Ovary (tissue), 9 donors: ENCODE data around the gene PDYN. TPM values are rescaled to one million over a fixed set of nuclear protein-coding genes. Genes with fewer than 3 reads are reported as not detected.

Experiments used
- DNase-seq, 5 donors: peaks; one replicate each; pipeline ENCODE4 v3.0.0-alpha.2; 2019 to 2020
- H3K27ac ChIP-seq, 2 donors: fragments of 200-600 bp; one replicate each; pipeline versions ENCODE4 v1.5.1 to v1.8.0; 2019 to 2022
- H3K27me3 ChIP-seq: fragments of 200-600 bp; one replicate; pipeline ENCODE4 v1.8.0; 2022
- H3K36me3 ChIP-seq: fragments of 200-600 bp; sonication (generic); one replicate; pipeline ENCODE4 v1.5.1; 2019
- H3K4me1 ChIP-seq: one replicate; pipeline ENCODE4 v1.8.1; 2013; ENCODE audit warnings: mild to moderate bottlenecking, moderate library complexity; ENCODE audit not compliant: insufficient read depth
- H3K4me3 ChIP-seq: fragments of 200-600 bp; sonication (generic); one replicate; pipeline ENCODE4 v1.5.1; 2017
- H3K9me3 ChIP-seq, 2 donors: fragments of 200-600 bp in 1 of 2; sonication (generic) in 1 of 2; one replicate each; pipeline versions ENCODE4 v1.5.1 to v1.8.1; 2013 to 2019; ENCODE audit warnings: mild to moderate bottlenecking in 1 of 2, moderate library complexity in 1 of 2
- EP300 ChIP-seq: sonication (generic); formaldehyde crosslinking; IDR thresholded peaks from one replicate; pipeline ENCODE4 v1.6.1; 2017; ENCODE audit warnings: antibody characterized with exemption
- POLR2A ChIP-seq: fragments of 450-650 bp; IDR thresholded peaks from one replicate; pipeline ENCODE4 v1.6.1; 2017; ENCODE audit warnings: antibody characterized with exemption, mild to moderate bottlenecking, moderate library complexity
- WGBS, 3 donors: extraction: QIAGEN DNeasy Blood & Tissue Kit in 1 of 3; methylation state at CpG; one replicate each; pipeline versions ENCODE4 v1.1.5 to v1.1.7; 2013 to 2017; 5-methylcytosine and 5-hydroxymethylcytosine counted together
- intact Hi-C, 4 donors: fragments of 100-400 bp; cut with DNase I; formaldehyde crosslinking; loops; one replicate each; pipeline versions ENCODE4 v1.11.0 to v1.15.1; 2022 to 2023
- polyA plus RNA-seq, 2 donors: library from polyadenylated mRNA; stranded (reverse); fragments of 200-250 nt in 1 of 2; fragments of 350-450 nt in 1 of 2; fragmentation: Illumina TruSeq in 1 of 2; extraction: RNeasy Lipid Tissue Mini Kit (QIAGEN cat#74804) in 1 of 2; gene quantifications; one replicate each; pipeline ENCODE4 v1.2.3, GENCODE V29; 2013 to 2014
- total RNA-seq, 7 donors: library from RNA; depleted of rRNA in 2 of 7; stranded (reverse); fragments of >200 nt in 2 of 7; fragmentation: NEBNext Ultra II Directional in 3 of 7; extraction: Animal tissue kit (Norgen Biotek cat#: 25700) in 3 of 7; gene quantifications; one replicate each; pipeline versions ENCODE4 v1.1.0 to v1.2.4, GENCODE V29; 2016 to 2023
- TF ChIP-seq, protein P1 (sequence below), 3 donors: fragments of 450-650 bp in 2 of 3; fragments of 200-600 bp in 1 of 3; IDR thresholded peaks; one replicate each; pipeline versions ENCODE4 v1.5.1 to v1.8.0; 2016 to 2022; ENCODE audit warnings: antibody characterized with exemption in 3 of 3, mild to moderate bottlenecking in 1 of 3
- donor health status: DM: no; HTN: no; CAD: no; lungs with moderate emphysema.
- donor health status: DM: no; HTN: no; CAD: no.
- donor health status: Bipolar disorder and iron deficiency.
- donor health status: DM: yes; HTN: yes; CAD: no.
- donor health status: DM: no; HTN: no; CAD: no.
- donor health status: DM: yes; HTN: yes; CAD: no.

Gene PDYN
- total and polyA plus RNA-seq, 9 donors = not detected

DNA sequence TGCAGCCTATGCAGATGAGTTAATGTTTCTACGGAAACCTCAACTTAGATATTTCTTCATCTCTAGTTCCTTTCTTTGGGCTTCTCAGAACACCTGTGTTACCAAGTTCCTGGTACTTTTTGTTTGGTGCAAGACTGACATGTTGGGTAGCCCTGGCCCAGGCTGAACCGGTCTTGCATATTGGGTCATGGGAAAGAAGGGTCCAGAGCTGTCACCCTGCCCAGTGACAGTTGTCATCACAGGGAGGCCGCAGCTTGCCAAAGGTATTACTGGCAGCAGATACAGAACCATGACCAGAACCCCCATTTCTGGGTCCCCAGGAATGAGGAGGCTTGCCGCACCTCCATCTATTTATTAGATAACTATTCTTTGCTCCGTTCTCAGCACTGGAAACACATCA, 40.2 kb downstream of the PDYN start:
- intact Hi-C loops = no loop called here
- H3K4me1 ChIP-seq = no peaks in the 10 kb centered on the region
- H3K4me3 ChIP-seq = no peak overlapping the region
- H3K27me3 ChIP-seq = no peaks in the 10 kb centered on the region
- DNase-seq = no peak
- TF ChIP-seq POLR2A (no peak), EP300 (no peak)
- TF ChIP-seq, protein P1, sequence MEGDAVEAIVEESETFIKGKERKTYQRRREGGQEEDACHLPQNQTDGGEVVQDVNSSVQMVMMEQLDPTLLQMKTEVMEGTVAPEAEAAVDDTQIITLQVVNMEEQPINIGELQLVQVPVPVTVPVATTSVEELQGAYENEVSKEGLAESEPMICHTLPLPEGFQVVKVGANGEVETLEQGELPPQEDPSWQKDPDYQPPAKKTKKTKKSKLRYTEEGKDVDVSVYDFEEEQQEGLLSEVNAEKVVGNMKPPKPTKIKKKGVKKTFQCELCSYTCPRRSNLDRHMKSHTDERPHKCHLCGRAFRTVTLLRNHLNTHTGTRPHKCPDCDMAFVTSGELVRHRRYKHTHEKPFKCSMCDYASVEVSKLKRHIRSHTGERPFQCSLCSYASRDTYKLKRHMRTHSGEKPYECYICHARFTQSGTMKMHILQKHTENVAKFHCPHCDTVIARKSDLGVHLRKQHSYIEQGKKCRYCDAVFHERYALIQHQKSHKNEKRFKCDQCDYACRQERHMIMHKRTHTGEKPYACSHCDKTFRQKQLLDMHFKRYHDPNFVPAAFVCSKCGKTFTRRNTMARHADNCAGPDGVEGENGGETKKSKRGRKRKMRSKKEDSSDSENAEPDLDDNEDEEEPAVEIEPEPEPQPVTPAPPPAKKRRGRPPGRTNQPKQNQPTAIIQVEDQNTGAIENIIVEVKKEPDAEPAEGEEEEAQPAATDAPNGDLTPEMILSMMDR (IDR thresholded peaks at IDR 0.05) = no peak
- H3K9me3 ChIP-seq = no peaks in the 10 kb centered on the region
- H3K36me3 ChIP-seq = no peaks in the 10 kb centered on the region
- H3K27ac ChIP-seq = no peak overlapping the region
- WGBS, 3 donors = 93 to 96% (median 93%) methylated on average over 5 of the region's 5 CpGs

DNA sequence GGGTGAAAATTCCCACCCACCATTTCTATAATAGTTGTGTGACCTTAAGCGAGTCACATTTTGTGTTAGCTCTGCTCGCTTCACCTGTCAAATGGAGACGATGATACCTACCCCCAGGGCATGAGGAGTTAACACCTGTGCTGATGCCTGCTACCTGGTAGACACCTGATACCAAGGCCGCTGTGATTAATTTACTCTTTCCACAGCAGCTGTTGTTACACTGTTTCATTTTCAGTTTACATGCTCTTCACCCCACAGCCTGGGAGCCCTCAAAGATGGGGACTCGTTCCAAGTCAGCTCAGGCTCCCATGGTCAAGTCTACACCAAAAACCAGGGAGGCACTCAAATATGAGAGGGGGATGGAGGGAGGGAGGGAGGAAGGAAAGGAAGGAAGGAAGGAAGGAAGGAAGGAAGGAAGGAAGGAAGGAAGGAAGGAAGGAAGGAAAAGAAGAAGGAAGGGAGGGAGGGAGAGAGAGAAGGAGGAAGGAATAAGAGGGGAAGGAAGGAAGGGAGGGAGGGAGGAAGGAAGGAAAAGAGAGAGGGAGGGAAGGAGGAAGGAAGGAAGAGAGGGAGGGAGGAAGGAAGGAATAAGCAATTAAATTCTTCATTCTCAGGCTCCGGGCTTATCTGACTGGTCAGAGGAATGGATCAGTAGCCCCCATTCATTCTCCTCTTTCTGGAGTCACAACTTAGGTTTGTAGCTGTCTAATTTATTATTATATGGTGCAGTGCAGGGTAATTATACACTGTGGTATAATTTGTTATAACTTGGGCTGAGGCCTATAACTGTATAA, 40.9 kb downstream of the PDYN start:
- 56 to 70% (median 57%) methylated on average over 6 of the region's 6 CpGs for whole genome bisulfite sequencing, 3 donors
- DNase-seq = peak in 1 of 5 donors; percentile 3

DNA sequence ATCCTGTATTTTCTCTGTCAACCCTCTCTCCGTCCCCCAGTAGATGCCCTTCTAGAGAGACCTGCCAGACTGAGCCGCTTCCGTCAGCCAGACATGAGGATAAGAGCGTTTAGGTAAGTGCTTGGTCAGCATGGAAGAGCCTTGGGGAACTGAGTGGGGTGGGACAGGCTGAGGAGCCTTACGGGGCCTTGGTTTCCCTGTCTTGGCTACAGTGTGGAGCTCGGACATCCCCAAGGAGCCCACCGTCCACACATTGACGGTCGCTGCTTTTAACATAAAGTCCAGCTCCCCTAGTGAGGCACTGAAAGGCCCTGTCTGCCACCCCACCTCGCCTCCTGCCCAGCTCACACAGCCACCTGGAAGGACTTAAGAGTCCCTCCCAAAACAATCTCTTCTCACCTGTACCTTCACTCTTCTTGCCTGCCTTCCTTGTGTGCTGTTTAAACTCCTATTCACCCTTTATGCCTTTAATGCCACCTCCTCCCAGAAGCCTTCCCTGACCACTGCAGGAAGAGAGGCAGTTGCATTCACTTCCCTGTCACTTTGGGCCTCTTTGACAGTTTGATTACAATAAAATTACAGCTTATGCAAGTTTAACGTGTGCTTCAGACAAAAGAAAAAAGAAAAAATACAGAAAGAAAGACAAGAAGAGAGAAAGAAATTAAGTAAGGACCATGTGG, 42.3 kb downstream of the PDYN start:
- Histone ChIP-seq H3K4me3 (no peak overlapping the region), H3K9me3 (no peaks in the 10 kb centered on the region), H3K27me3 (no peaks in the 10 kb centered on the region), H3K27ac (no peak overlapping the region), H3K36me3 (no peaks in the 10 kb centered on the region), H3K4me1 (peaks cover 4% of the 10 kb centered on the region)
- TF ChIP-seq, protein P1 (IDR thresholded peaks at IDR 0.05) = no peak
- TF ChIP-seq EP300 = no peak
- no peak for TF ChIP-seq POLR2A
- 79 to 83% (median 83%) methylated on average over 11 of the region's 11 CpGs for WGBS, 3 donors
- DNase-seq = peak in 1 of 5 donors; percentile 2
- intact Hi-C loops = no loop called here

More for the DNA sequence above, 40.9 kb downstream of the PDYN start:
- intact Hi-C loops = no loop called here
- no peak overlapping the region for H3K4me3 ChIP-seq
- no peaks in the 10 kb centered on the region for H3K9me3 ChIP-seq
- TF ChIP-seq, protein P1 (IDR thresholded peaks at IDR 0.05) = no peak
- TF ChIP-seq POLR2A (no peak), EP300 (no peak)
- H3K36me3 ChIP-seq = no peaks in the 10 kb centered on the region
- H3K4me1 ChIP-seq = no peaks in the 10 kb centered on the region
- H3K27me3 ChIP-seq = no peaks in the 10 kb centered on the region
- H3K27ac ChIP-seq = no peak overlapping the region

DNA sequence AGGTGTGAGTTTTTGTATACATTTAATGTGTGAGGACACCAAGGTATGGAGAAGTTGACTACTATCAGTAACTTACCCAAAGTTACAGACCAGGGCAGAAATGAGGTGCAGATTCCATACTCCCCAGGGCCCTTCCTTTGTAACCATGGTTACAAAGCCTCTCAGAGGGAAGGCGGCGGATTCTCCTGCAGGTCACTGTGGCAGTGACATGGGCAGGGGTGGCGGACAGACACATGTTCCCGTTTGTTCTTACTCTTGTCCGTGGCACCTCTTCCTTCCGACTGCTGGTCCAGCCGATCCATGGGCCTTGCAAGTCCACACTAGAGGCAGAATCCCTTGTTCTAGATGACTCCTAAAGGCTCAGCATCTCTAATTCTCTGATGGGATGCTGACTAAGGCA, 43.0 kb downstream of the PDYN start:
- Histone ChIP-seq H3K4me3 (no peak overlapping the region), H3K36me3 (no peaks in the 10 kb centered on the region), H3K4me1 (peaks cover 4% of the 10 kb centered on the region), H3K27ac (no peak overlapping the region), H3K27me3 (no peaks in the 10 kb centered on the region), H3K9me3 (no peaks in the 10 kb centered on the region)
- peak in 1 of 5 donors; percentile 10 for DNase-seq
- no peak for TF ChIP-seq EP300
- TF ChIP-seq POLR2A = no peak
- TF ChIP-seq, protein P1 (IDR thresholded peaks at IDR 0.05) = no peak
- 88% methylated on average over 7 of the region's 7 CpGs for WGBS, 3 donors
- intact Hi-C loops = no loop called here
